ENCODE results near the gene RPS2. TPM values are rescaled to one million over a fixed set of nuclear protein-coding genes. Genes with fewer than 3 reads are reported as not detected.
"Not testable (repeated sequence)": the region's sequence is repeated elsewhere in the genome, so short reads cannot be mapped to it uniquely, and the experiment has no call there.

Gene RPS2
- polyA plus RNA-seq, 1 donor: 3,022 TPM

DNA sequence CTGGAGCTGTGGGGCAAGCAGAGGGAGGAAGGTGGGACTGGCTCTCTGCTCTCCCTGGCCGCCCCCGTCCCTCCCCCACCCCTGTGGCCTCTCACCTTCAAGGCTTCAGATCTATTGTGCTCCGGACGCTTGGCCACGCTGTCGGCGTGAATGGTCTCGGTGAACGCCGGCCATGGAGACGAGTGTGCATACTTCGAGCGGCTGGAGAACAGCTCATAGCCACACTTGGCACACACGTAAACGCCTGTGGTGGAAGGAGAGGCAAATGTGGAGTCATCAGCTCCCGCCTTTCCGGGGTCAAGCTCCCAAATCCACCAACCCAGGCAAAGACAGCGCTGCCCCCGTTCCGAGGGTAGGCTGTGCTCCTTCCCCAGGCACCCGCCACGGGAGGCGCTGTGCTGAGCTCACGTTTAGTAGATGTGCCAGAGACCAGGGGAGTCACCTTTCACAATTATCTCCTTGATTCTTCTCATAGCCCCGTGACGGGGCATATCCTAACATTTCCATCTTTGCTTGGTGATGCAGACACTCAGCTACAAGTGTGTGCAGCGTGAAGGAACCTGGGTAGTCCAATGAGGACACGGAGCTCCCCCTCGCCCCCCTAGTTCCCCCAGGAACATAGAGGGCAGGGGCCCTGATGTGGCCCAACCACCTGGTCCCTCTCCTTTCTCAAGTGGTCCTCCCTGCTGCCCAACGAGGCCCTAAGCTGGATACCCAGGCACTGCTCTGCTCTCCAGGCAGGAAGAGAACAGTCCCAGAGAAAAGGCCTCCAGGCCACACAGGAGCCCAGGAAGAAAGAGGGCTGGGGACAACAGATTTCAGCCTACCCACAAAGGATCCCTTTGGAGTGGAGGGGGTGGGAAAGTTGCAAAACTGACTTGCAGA, 23.2 kb downstream of the RPS2 start:
- no CpG with 5 or more reads among the region's 30 CpGs for WGBS (ENCODE audit: insufficient coverage, low lambda C conversion rate)
- no peak for DNase-seq
- Histone ChIP-seq H3K27me3 (ENCODE audit: control insufficient read depth, insufficient read depth, low read length) (no peaks in the 10 kb centered on the region), H3K27ac (ENCODE audit: low read length) (peak overlapping the region; percentile 96), H3K9me3 (ENCODE audit: control insufficient read depth, low read depth, low read length) (peaks cover 2% of the 10 kb centered on the region), H3K4me3 (ENCODE audit: low read length) (peak overlapping the region; percentile 96), H3K36me3 (ENCODE audit: control insufficient read depth, insufficient read depth, low read length) (peaks cover 19% of the 10 kb centered on the region), H3K4me1 (ENCODE audit: control insufficient read depth, insufficient read depth, low read length) (peaks cover 41% of the 10 kb centered on the region)

DNA sequence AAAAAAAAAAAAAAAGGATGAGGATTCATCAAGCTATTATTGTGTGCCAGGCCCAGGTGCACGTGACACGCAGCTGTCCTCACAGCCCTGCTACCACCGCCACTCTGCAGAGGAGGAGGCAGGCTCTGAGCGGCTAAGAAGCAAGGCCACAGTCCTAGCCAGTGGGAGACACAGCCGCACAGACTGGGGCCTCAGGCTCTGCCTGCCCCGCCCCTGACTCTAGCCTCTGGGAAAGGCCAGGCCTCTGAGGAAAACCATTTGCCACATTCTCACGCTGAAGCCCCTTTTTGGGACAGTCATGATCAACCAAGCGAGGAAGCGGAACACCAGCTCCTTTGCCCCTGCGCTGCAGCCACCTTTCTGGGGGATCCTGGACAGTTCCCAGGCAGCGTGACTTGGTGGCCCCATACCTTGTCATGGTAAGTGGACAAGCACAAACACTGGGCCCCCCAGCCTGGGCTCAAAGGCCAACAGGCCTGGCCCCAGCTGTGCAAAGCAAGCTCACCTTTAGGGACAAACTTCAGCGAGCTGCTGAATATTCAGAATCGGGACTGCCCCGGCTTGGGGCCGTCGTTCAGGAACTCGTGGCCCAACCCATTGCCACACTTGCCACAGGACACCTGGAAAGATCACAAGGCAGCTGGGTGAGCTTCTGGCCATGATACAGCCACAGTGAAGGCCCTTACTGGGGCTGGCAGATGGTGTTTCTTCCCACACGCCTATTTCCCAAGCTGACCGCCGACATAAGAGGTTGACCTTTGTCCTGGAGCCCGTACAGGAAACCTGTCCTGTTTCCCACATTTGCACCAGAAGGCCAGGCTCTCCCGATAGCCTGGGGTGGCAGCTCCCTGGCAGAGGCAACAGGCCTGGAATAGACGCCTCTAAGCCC, 24.1 kb downstream of the RPS2 start:
- peak; percentile 77 to 88 for DNase-seq
- H3K9me3 ChIP-seq (ENCODE audit: control insufficient read depth, low read depth, low read length): peaks cover 2% of the 10 kb centered on the region
- no CpG with 5 or more reads among the region's 23 CpGs for WGBS (ENCODE audit: insufficient coverage, low lambda C conversion rate)
- H3K27me3 ChIP-seq (ENCODE audit: control insufficient read depth, insufficient read depth, low read length): no peaks in the 10 kb centered on the region
- H3K27ac ChIP-seq (ENCODE audit: low read length): peak overlapping the region; percentile 96
- peaks cover 41% of the 10 kb centered on the region for H3K4me1 ChIP-seq (ENCODE audit: control insufficient read depth, insufficient read depth, low read length)
- peaks cover 19% of the 10 kb centered on the region for H3K36me3 ChIP-seq (ENCODE audit: control insufficient read depth, insufficient read depth, low read length)
- H3K4me3 ChIP-seq (ENCODE audit: low read length): peak overlapping the region; percentile 96

DNA sequence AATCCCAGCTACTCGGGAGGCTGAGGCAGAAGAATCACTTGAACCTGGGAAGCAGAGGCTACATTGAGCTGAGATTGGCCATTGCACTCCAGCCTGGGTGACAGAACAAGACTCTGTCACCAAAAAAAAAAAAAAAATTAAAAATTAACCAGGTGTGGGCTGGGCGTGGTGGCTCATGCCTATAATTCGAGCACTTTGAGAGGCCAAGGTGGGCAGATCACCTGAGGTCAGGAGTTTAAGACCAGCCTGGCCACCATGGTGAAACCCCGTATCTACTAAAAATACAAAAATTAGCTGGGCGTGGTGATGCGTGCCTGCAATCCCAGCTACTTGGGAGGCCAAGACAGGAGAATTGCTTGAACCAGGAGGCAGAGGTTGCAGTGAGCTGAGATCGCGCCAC, 24.8 kb downstream of the RPS2 start:
- no CpG with 5 or more reads among the region's 8 CpGs for WGBS (ENCODE audit: insufficient coverage, low lambda C conversion rate)
- DNase-seq: peak in 1 of 2 donors; percentile 65
- not testable (repeated sequence) for H3K9me3 ChIP-seq (ENCODE audit: control insufficient read depth, low read depth, low read length); H3K27me3 ChIP-seq (ENCODE audit: control insufficient read depth, insufficient read depth, low read length); H3K4me3 ChIP-seq (ENCODE audit: low read length)
- H3K36me3 ChIP-seq (ENCODE audit: control insufficient read depth, insufficient read depth, low read length): peaks cover 19% of the 10 kb centered on the region
- H3K4me1 ChIP-seq (ENCODE audit: control insufficient read depth, insufficient read depth, low read length): peaks cover 41% of the 10 kb centered on the region
- H3K27ac ChIP-seq (ENCODE audit: low read length): peak overlapping the region; percentile 96

DNA sequence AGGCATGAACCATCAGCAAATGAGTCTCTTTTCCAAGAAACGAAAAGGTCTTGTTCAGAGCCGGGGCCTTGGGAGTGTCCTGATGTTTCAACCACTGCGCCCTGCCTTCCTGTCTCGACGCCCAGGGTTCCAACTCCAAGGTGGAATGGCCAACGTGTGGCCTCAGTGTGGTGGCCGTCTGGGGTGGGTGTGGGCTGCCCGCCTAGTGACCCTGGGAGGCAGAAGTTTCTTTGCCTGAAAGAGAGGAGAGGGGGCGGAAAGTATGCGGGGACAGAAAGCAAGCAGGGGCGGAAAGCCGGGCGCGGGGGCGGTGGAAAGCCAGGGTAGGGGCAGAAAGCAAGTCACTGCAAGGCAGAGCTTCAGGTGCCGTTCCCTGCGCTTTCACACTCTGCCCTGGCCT, 25.7 kb downstream of the RPS2 start:
- 100% methylated on average over 2 of the region's 17 CpGs for WGBS (ENCODE audit: insufficient coverage, low lambda C conversion rate)
- H3K4me3 ChIP-seq (ENCODE audit: low read length): no peak overlapping the region
- peaks cover 2% of the 10 kb centered on the region for H3K9me3 ChIP-seq (ENCODE audit: control insufficient read depth, low read depth, low read length)
- H3K27ac ChIP-seq (ENCODE audit: low read length): peak overlapping the region; percentile 96
- H3K27me3 ChIP-seq (ENCODE audit: control insufficient read depth, insufficient read depth, low read length): no peaks in the 10 kb centered on the region
- DNase-seq: no peak
- H3K36me3 ChIP-seq (ENCODE audit: control insufficient read depth, insufficient read depth, low read length): peaks cover 19% of the 10 kb centered on the region
- H3K4me1 ChIP-seq (ENCODE audit: control insufficient read depth, insufficient read depth, low read length): peaks cover 41% of the 10 kb centered on the region

DNA sequence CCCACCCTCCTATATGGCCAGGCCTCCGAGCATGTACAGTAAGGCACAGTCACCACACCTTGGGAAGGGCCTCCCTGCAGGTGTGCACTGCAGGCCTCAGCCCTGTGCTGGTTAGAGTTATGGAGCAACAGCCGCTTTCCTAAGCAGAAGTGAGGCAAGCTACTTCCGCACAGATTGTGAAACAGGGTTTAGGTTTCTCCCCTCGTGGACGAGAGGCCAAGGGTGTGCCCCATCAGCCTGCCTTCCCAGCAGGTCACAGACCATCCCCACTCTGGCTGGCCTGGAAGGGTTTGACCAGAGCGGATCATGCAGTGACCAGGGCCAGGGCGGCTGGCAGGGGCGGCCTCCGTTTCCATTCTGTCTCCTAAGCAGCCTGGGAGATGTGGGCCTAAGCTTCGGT, 26.3 kb downstream of the RPS2 start:
- WGBS (ENCODE audit: insufficient coverage, low lambda C conversion rate): no CpG with 5 or more reads among the region's 10 CpGs
- DNase-seq: peak; percentile 44 to 49
- H3K27me3 ChIP-seq (ENCODE audit: control insufficient read depth, insufficient read depth, low read length): no peaks in the 10 kb centered on the region
- peaks cover 19% of the 10 kb centered on the region for H3K36me3 ChIP-seq (ENCODE audit: control insufficient read depth, insufficient read depth, low read length)
- H3K9me3 ChIP-seq (ENCODE audit: control insufficient read depth, low read depth, low read length): peaks cover 2% of the 10 kb centered on the region
- peaks cover 41% of the 10 kb centered on the region for H3K4me1 ChIP-seq (ENCODE audit: control insufficient read depth, insufficient read depth, low read length)
- H3K4me3 ChIP-seq (ENCODE audit: low read length): no peak overlapping the region
- H3K27ac ChIP-seq (ENCODE audit: low read length): peak overlapping the region; percentile 96

DNA sequence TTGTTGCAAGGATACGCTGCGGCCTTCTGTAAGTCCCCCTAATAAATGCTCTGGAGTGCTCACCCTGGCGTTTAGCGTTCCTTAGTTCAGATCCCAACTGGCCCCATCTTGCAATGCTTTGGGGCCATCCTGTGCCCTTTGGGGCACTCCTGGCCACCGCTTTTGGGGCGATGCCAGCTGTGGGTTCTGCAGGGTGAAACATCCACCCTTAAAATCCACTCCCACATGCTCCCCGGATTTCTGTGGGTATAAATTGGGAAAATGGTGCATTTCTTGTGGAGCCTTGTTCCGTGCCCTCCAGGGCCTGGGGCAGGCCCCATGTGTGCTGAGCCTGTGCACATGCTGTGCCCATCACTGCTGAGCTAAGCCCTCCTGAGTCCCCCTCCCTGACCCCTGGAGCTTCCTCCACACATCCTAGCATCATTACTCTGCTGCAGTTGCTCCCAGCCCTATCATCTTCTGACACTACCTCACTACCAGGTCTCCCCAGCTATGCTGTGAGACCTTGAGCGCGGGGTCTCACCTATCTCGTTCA, 27.6 kb downstream of the RPS2 start:
- H3K27ac ChIP-seq (ENCODE audit: low read length): no peak overlapping the region
- H3K9me3 ChIP-seq (ENCODE audit: control insufficient read depth, low read depth, low read length): no peaks in the 10 kb centered on the region
- peaks cover 19% of the 10 kb centered on the region for H3K36me3 ChIP-seq (ENCODE audit: control insufficient read depth, insufficient read depth, low read length)
- no peaks in the 10 kb centered on the region for H3K27me3 ChIP-seq (ENCODE audit: control insufficient read depth, insufficient read depth, low read length)
- 69% methylated on average over 3 of the region's 11 CpGs for WGBS (ENCODE audit: insufficient coverage, low lambda C conversion rate)
- no peak for DNase-seq
- H3K4me1 ChIP-seq (ENCODE audit: control insufficient read depth, insufficient read depth, low read length): peaks cover 41% of the 10 kb centered on the region
- H3K4me3 ChIP-seq (ENCODE audit: low read length): no peak overlapping the region

DNA sequence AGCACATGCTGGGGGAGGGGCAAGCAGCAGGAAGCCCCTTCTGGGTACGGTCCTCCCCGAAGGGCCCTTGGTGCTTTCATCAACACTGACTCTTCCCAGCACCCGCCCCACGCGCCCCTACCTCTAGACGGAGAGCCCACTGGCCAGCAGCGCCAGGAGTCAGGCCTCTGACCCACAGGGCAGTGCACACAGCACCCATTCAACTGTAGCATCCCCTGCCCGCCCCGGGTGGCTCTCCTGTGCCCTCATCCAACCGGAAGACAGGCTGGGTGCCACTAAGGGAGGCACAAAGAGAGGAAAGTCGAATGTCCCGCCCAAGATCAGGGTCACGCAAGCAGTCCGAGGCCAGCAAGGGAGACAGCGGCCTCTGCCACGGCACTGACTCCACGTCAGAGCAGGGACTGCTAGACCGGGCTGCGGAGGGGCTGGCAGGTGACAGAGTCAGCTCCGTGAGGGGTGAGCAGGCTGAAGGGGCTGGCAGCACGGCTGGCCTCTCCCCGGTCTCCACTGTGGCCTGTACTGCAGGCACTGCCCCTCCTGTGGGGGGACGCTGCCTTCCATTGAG, 31.4 kb downstream of the RPS2 start:
- Histone ChIP-seq H3K27me3 (ENCODE audit: control insufficient read depth, insufficient read depth, low read length) (no peaks in the 10 kb centered on the region), H3K27ac (ENCODE audit: low read length) (no peak overlapping the region), H3K4me1 (ENCODE audit: control insufficient read depth, insufficient read depth, low read length) (peaks cover 14% of the 10 kb centered on the region), H3K9me3 (ENCODE audit: control insufficient read depth, low read depth, low read length) (no peaks in the 10 kb centered on the region), H3K36me3 (ENCODE audit: control insufficient read depth, insufficient read depth, low read length) (peaks cover 2% of the 10 kb centered on the region), H3K4me3 (ENCODE audit: low read length) (no peak overlapping the region)
- no CpG with 5 or more reads among the region's 23 CpGs for WGBS (ENCODE audit: insufficient coverage, low lambda C conversion rate)
- no peak for DNase-seq

DNA sequence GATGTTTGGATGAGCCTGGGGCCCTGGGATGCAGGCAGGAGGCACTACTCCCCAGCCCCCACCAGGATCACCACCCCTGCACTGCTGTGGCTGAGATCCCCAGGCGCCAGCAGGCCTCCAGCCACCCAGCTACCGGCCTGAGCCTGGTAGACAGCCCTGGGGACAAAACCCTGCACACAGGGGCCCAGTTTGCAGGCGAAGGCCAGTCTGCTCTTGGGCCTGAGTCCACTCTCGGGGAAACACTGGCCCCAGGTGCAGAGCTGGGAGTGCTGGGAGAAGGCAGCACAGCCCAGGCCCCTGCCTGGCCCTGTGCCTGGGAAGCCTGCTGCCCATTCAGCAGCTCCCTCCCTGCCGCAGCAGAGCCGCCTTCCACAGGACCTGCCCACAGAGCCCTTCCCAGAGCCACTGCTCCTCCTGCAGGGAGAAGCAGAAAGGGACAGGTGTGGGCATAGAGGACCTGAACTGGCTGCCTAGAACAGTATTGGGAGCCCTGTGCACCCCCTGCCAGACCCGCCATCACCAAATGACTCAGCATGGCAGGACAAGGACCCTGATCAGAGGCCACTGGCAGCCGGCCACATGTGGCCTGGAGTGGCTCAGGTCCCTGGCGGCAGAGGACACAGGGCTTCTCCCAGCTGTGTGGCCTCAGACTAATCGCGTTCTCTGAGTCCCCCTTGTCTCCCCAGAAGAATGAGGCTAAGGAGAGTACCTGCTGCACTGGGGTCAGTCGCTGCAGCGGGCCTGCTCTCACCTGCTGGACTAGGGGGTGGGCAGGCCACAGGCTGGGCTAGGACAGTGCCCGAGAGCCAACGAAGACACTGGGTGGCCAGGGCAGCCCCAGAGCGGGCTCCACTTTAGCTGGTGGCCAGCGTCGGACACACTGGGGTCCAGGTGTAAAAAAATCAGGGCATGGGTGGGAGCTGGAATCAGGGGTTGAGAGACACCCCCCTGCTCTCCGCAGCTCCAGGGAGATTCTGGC, 32.3 kb downstream of the RPS2 start:
- Histone ChIP-seq H3K27ac (ENCODE audit: low read length) (no peak overlapping the region), H3K4me1 (ENCODE audit: control insufficient read depth, insufficient read depth, low read length) (peaks cover 14% of the 10 kb centered on the region), H3K9me3 (ENCODE audit: control insufficient read depth, low read depth, low read length) (no peaks in the 10 kb centered on the region), H3K4me3 (ENCODE audit: low read length) (no peak overlapping the region), H3K27me3 (ENCODE audit: control insufficient read depth, insufficient read depth, low read length) (no peaks in the 10 kb centered on the region), H3K36me3 (ENCODE audit: control insufficient read depth, insufficient read depth, low read length) (peaks cover 2% of the 10 kb centered on the region)
- no peak for DNase-seq
- no CpG with 5 or more reads among the region's 19 CpGs for WGBS (ENCODE audit: insufficient coverage, low lambda C conversion rate)

DNA sequence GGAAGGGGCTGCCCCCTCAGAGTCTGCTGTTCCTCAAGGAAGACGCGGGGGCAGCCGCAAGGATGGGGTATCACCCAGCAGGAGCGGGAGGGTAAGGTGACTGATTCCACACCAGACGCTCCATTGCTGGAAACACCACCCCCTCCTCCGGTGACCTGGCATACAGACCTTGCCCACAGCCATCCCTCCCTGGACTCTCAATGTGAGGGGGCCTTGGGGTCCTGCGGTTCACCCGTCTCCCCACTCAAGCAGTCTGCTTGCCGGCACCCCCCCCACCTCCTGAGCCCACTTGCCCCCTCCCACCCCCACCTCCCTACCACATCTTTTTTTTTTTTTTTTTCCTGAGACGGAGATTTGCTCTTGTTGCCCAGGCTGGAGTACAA, 34.3 kb downstream of the RPS2 start:
- H3K27ac ChIP-seq (ENCODE audit: low read length): no peak overlapping the region
- no peak for DNase-seq
- no peak overlapping the region for H3K4me3 ChIP-seq (ENCODE audit: low read length)
- H3K36me3 ChIP-seq (ENCODE audit: control insufficient read depth, insufficient read depth, low read length): no peaks in the 10 kb centered on the region
- no peaks in the 10 kb centered on the region for H3K9me3 ChIP-seq (ENCODE audit: control insufficient read depth, low read depth, low read length)
- H3K27me3 ChIP-seq (ENCODE audit: control insufficient read depth, insufficient read depth, low read length): no peaks in the 10 kb centered on the region
- H3K4me1 ChIP-seq (ENCODE audit: control insufficient read depth, insufficient read depth, low read length): peaks cover 14% of the 10 kb centered on the region
- no CpG with 5 or more reads among the region's 10 CpGs for WGBS (ENCODE audit: insufficient coverage, low lambda C conversion rate)
